ENCODE data around the gene BMP3. TPM values are rescaled to one million over a fixed set of nuclear protein-coding genes. Genes with fewer than 3 reads are reported as not detected.

BMP3 gene, protein sequence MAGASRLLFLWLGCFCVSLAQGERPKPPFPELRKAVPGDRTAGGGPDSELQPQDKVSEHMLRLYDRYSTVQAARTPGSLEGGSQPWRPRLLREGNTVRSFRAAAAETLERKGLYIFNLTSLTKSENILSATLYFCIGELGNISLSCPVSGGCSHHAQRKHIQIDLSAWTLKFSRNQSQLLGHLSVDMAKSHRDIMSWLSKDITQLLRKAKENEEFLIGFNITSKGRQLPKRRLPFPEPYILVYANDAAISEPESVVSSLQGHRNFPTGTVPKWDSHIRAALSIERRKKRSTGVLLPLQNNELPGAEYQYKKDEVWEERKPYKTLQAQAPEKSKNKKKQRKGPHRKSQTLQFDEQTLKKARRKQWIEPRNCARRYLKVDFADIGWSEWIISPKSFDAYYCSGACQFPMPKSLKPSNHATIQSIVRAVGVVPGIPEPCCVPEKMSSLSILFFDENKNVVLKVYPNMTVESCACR
- total RNA-seq (under 1 TPM in 1 of 2 donors, not detected in 1; 0.47 TPM), polyA plus RNA-seq (not detected)

DNA sequence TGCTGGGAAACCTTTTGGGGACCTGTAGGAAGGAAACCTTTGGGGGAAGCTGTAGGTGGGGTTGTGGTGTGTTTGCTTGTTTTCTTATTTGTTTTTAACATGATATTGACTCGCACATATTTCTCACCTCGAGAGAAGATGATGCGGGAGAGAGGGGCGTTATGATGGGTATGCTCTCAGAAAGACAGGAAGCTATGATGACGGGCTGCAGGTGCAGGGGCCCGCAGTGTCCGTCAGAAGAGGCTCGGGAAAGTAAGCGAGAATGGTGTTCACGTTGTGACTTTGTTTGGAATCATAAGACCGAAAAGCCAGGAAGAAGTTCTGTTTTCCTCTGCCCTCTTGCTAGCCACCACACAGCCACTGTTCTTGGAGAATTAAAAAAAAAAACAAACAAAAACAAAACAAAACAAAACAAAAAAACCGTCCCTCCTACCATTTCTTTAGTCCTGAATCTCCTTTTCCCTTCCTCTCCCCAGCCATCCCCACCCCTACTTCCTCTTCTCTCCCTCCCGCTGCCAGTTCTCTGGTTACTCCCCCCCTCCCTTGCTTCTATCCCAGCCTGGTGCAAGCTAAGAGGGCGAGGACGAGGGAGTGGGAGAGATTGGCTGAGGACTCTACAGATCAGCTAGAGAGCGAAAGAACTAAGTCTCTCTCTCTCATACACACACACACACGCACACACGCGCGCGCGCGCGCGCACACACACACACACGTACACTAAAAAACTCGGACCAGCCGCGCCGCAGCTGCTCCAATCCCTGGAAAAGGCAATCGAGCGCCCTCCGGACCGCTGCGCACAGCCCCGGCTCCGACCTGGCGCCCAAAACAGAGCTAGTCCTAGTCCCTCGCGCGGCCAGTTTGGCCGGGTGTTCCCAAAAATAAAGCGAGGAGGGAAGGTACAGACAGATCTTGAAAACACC is at the start of gene BMP3:
Gene BMP3, plus strand, starts transcription at position 648 of the 920 bp plus-strand sequence. CDS start 577 bp downstream, outside the sequence.
- Histone ChIP-seq H3K27me3 (ENCODE audit: control insufficient read depth in 4 of 4, insufficient read depth in 4 of 4, low read length in 3 of 4) (peaks cover 0 to 16% (median 14%) of the 10 kb centered on the region in 4 donors), H3K9me3 (ENCODE audit: control insufficient read depth in 4 of 4, low read length in 3 of 4) (no peaks in the 10 kb centered on the region), H3K4me3 (ENCODE audit: low read depth in 1 of 3, low read length in 3 of 3) (peak within 1 kb of the TSS in 1 of 3 donors; percentile 38), H3K36me3 (ENCODE audit: control insufficient read depth in 4 of 4, insufficient read depth in 3 of 4, low read depth in 1 of 4, low read length in 3 of 4) (no peaks in the 10 kb centered on the region), H3K4me1 (ENCODE audit: control insufficient read depth in 4 of 4, insufficient read depth in 4 of 4, low read length in 3 of 4) (peaks cover 2 to 19% (median 15%) of the 10 kb centered on the region in 4 donors), H3K9ac (ENCODE audit: low read depth in 1 of 2, low read length in 2 of 2) (no peak within 1 kb of the TSS), H3K27ac (ENCODE audit: low read depth in 1 of 2, low read length in 2 of 2) (no peak within 1 kb of the TSS)
- no peak for DNase-seq (ENCODE audit: low spot score)
- TF ChIP-seq RAD21 (IDR thresholded peaks at IDR 0.05) (no peak), HNF4G (IDR thresholded peaks at IDR 0.05) (no peak), NR2F2 (IDR thresholded peaks at IDR 0.05) (no peak), JUND (IDR thresholded peaks at IDR 0.05) (no peak), FOXA1 (IDR thresholded peaks at IDR 0.05) (no peak), FOXA2 (IDR thresholded peaks at IDR 0.05) (no peak), YY1 (IDR thresholded peaks at IDR 0.05) (no peak), RXRA (IDR thresholded peaks at IDR 0.05) (no peak), EGR1 (IDR thresholded peaks at IDR 0.05; ENCODE audit: low read depth in 2 of 2) (no peak)
- TF ChIP-seq, protein P1, sequence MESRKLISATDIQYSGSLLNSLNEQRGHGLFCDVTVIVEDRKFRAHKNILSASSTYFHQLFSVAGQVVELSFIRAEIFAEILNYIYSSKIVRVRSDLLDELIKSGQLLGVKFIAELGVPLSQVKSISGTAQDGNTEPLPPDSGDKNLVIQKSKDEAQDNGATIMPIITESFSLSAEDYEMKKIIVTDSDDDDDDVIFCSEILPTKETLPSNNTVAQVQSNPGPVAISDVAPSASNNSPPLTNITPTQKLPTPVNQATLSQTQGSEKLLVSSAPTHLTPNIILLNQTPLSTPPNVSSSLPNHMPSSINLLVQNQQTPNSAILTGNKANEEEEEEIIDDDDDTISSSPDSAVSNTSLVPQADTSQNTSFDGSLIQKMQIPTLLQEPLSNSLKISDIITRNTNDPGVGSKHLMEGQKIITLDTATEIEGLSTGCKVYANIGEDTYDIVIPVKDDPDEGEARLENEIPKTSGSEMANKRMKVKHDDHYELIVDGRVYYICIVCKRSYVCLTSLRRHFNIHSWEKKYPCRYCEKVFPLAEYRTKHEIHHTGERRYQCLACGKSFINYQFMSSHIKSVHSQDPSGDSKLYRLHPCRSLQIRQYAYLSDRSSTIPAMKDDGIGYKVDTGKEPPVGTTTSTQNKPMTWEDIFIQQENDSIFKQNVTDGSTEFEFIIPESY (IDR thresholded peaks at IDR 0.05), result no peak
- TF ChIP-seq, protein P2, sequence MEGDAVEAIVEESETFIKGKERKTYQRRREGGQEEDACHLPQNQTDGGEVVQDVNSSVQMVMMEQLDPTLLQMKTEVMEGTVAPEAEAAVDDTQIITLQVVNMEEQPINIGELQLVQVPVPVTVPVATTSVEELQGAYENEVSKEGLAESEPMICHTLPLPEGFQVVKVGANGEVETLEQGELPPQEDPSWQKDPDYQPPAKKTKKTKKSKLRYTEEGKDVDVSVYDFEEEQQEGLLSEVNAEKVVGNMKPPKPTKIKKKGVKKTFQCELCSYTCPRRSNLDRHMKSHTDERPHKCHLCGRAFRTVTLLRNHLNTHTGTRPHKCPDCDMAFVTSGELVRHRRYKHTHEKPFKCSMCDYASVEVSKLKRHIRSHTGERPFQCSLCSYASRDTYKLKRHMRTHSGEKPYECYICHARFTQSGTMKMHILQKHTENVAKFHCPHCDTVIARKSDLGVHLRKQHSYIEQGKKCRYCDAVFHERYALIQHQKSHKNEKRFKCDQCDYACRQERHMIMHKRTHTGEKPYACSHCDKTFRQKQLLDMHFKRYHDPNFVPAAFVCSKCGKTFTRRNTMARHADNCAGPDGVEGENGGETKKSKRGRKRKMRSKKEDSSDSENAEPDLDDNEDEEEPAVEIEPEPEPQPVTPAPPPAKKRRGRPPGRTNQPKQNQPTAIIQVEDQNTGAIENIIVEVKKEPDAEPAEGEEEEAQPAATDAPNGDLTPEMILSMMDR (IDR thresholded peaks at IDR 0.05; ENCODE audit: low read depth, low read length, missing input control), result no peak
- TF ChIP-seq, protein P3, sequence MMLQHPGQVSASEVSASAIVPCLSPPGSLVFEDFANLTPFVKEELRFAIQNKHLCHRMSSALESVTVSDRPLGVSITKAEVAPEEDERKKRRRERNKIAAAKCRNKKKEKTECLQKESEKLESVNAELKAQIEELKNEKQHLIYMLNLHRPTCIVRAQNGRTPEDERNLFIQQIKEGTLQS (IDR thresholded peaks at IDR 0.05), result no peak
- WGBS, result 3% methylated on average over 43 of the region's 43 CpGs

DNA sequence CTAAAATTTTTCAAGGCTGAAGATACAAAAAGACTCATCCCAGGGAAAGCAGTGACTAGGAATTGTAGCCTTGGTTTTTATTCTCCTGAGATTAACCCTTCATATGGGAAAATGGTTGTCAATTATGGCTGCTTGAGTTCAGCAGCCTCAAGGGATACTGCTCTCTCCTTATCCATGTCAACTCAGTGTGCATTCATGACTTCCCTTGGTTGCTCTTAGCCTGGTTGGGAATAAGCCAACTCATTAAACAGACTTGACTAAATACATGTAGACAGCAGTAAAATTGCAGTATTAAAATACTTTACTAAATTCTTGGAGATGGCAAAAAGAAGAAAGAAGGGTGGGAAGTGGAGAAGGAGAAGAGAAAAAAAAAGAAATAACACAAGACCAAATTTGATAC is 44.5 kb upstream of the BMP3 start:
- Histone ChIP-seq H3K9me3 (ENCODE audit: control insufficient read depth in 4 of 4, low read length in 3 of 4) (no peaks in the 10 kb centered on the region), H3K4me3 (ENCODE audit: low read depth in 1 of 3, low read length in 3 of 3) (no peak overlapping the region), H3K36me3 (ENCODE audit: control insufficient read depth in 4 of 4, insufficient read depth in 3 of 4, low read depth in 1 of 4, low read length in 3 of 4) (no peaks in the 10 kb centered on the region), H3K27ac (ENCODE audit: low read depth in 1 of 2, low read length in 2 of 2) (no peak overlapping the region), H3K4me1 (ENCODE audit: control insufficient read depth in 4 of 4, insufficient read depth in 4 of 4, low read length in 3 of 4) (no peaks in the 10 kb centered on the region), H3K9ac (ENCODE audit: low read depth in 1 of 2, low read length in 2 of 2) (no peak overlapping the region), H3K27me3 (ENCODE audit: control insufficient read depth in 4 of 4, insufficient read depth in 4 of 4, low read length in 3 of 4) (peaks cover 0 to 6% (median 0%) of the 10 kb centered on the region in 4 donors)
- DNase-seq (ENCODE audit: low spot score), result no peak
- TF ChIP-seq, protein P3 (IDR thresholded peaks at IDR 0.05), result no peak
- TF ChIP-seq, protein P2 (IDR thresholded peaks at IDR 0.05; ENCODE audit: low read depth, low read length, missing input control), result no peak
- no peak for TF ChIP-seq RAD21 (IDR thresholded peaks at IDR 0.05)
- TF ChIP-seq EGR1 (IDR thresholded peaks at IDR 0.05; ENCODE audit: low read depth in 2 of 2), result no peak
- TF ChIP-seq TAF1 (conservative IDR thresholded peaks at IDR 0.05), result no peak
